Measurements from ENCODE around the gene NLRC5.

Gene NLRC5

GRCh38 chr16:56961851-56962281, 27.5 kb upstream of the NLRC5 start, which contains the start of gene CETP:
Gene CETP (plus strand): TSS chr16:56961950. CDS start chr16:56961980, 30 bp downstream.
- TF ChIP-seq CTCF (IDR thresholded peaks at IDR 0.05; ENCODE audit: low read depth, low read length) = no peak
- no peak for DNase-seq (ENCODE audit: extremely low read depth, low read depth)

- peak; percentile 70 for TF ChIP-seq CTCF (IDR thresholded peaks at IDR 0.05; ENCODE audit: low read depth, low read length)
- DNase-seq (ENCODE audit: extremely low read depth, low read depth) = no peak
Measured at GRCh38 chr16:56964243-56965148, 24.9 kb upstream of the NLRC5 start.

- TF ChIP-seq CTCF (IDR thresholded peaks at IDR 0.05; ENCODE audit: low read depth, low read length) = no peak
- DNase-seq (ENCODE audit: extremely low read depth, low read depth) = no peak
Measured at GRCh38 chr16:56965149-56966092, 23.9 kb upstream of the NLRC5 start.

GRCh38 chr16:56966093-56966475, 23.3 kb upstream of the NLRC5 start:
- no peak for DNase-seq (ENCODE audit: extremely low read depth, low read depth)
- TF ChIP-seq CTCF (IDR thresholded peaks at IDR 0.05; ENCODE audit: low read depth, low read length) = no peak

GRCh38 chr16:56967733-56968132, 21.6 kb upstream of the NLRC5 start:
- DNase-seq (ENCODE audit: extremely low read depth, low read depth) = no peak
- no peak for TF ChIP-seq CTCF (IDR thresholded peaks at IDR 0.05; ENCODE audit: low read depth, low read length)

- DNase-seq (ENCODE audit: extremely low read depth, low read depth) = no peak
- no peak for TF ChIP-seq CTCF (IDR thresholded peaks at IDR 0.05; ENCODE audit: low read depth, low read length)
Measured at GRCh38 chr16:56969769-56970168, 19.6 kb upstream of the NLRC5 start.
